ENCODE data around the gene KDM4D. TPM values are rescaled to one million over a fixed set of nuclear protein-coding genes. Genes with fewer than 3 reads are reported as not detected.
"Not testable (repeated sequence)": the region's sequence is repeated elsewhere in the genome, so short reads cannot be mapped to it uniquely, and the experiment has no call there.

The KDM4D gene
- polyA plus RNA-seq, 1 of the 3 experiments (the other 2 are of a cell fraction): 1.2 TPM

GRCh38 chr11:95035316-95035715 lies 61.8 kb downstream of the KDM4D start:
- Histone ChIP-seq H3K36me3 (replicated peaks in 1 of 2; ENCODE audit: control insufficient read depth in 1 of 2, insufficient read depth in 2 of 2, low read length in 1 of 2) (no peaks in the 10 kb centered on the region), H3K79me2 (ENCODE audit: insufficient read depth) (no peaks in the 10 kb centered on the region), H3K4me3 (ENCODE audit: low read depth in 2 of 2, low read length in 1 of 2) (no peak overlapping the region), H3K27me3 (ENCODE audit: insufficient read depth) (no peaks in the 10 kb centered on the region), H3K4me2 (no peak overlapping the region), H3K9me3 (no peaks in the 10 kb centered on the region), H3F3A (replicated peaks; ENCODE audit: insufficient read depth) (no peaks in the 10 kb centered on the region), H4K20me1 (ENCODE audit: insufficient read depth) (no peaks in the 10 kb centered on the region), H2AFZ (ENCODE audit: low read depth) (no peak overlapping the region), H3K27ac (ENCODE audit: low read depth in 2 of 2, low read length in 1 of 2) (no peak overlapping the region), H3K9me2 (no peaks in the 10 kb centered on the region), H3K9ac (no peak overlapping the region), H3K4me1 (ENCODE audit: control insufficient read depth in 1 of 2, insufficient read depth in 2 of 2, low read depth in 1 of 2, low read length in 1 of 2) (no peaks in the 10 kb centered on the region; a peak in 1 of 4 replicates)
- ChIA-PET CTCF (no interaction called here), POLR2A (no interaction called here)
- WGBS (ENCODE audit: low lambda C conversion rate): 40% methylated on average over 2 of the region's 2 CpGs
- TF ChIP-seq FOXJ3 (CRISPR knock-in tag; IDR thresholded peaks at IDR 0.05) (no peak), RXRA (IDR thresholded peaks at IDR 0.05; ENCODE audit: borderline replicate concordance, low read depth) (no peak), TAF1 (IDR thresholded peaks at IDR 0.05; ENCODE audit: borderline replicate concordance, low read depth, low read length) (no peak), NFIC (IDR thresholded peaks at IDR 0.05; ENCODE audit: borderline replicate concordance) (no peak), RAD21 (IDR thresholded peaks at IDR 0.05; ENCODE audit: low read length) (no peak)
- DNase-seq: no peak

GRCh38 chr11:95037356-95038035 lies 64.0 kb downstream of the KDM4D start:
- H3F3A ChIP-seq (replicated peaks; ENCODE audit: insufficient read depth); CTCF ChIA-PET; H3K27ac ChIP-seq (ENCODE audit: low read depth in 2 of 2, low read length in 1 of 2); H3K36me3 ChIP-seq (replicated peaks in 1 of 2; ENCODE audit: control insufficient read depth in 1 of 2, insufficient read depth in 2 of 2, low read length in 1 of 2); H4K20me1 ChIP-seq (ENCODE audit: insufficient read depth); H3K27me3 ChIP-seq (ENCODE audit: insufficient read depth); H3K9me3 ChIP-seq; H3K79me2 ChIP-seq (ENCODE audit: insufficient read depth); POLR2A ChIA-PET; H2AFZ ChIP-seq (ENCODE audit: low read depth); H3K9ac ChIP-seq; H3K4me1 ChIP-seq (ENCODE audit: control insufficient read depth in 1 of 2, insufficient read depth in 2 of 2, low read depth in 1 of 2, low read length in 1 of 2); H3K4me3 ChIP-seq (ENCODE audit: low read depth in 2 of 2, low read length in 1 of 2); H3K4me2 ChIP-seq; H3K9me2 ChIP-seq; DNase-seq: not testable (repeated sequence)
- 91% methylated on average over 61 of the region's 71 CpGs for WGBS (ENCODE audit: low lambda C conversion rate)

- Histone ChIP-seq H3K27ac (ENCODE audit: low read depth in 2 of 2, low read length in 1 of 2) (no peak overlapping the region), H3K9me3 (no peaks in the 10 kb centered on the region), H3K4me1 (ENCODE audit: control insufficient read depth in 1 of 2, insufficient read depth in 2 of 2, low read depth in 1 of 2, low read length in 1 of 2) (no peaks in the 10 kb centered on the region), H3K9ac (no peak overlapping the region), H3K79me2 (ENCODE audit: insufficient read depth) (no peaks in the 10 kb centered on the region), H3K27me3 (ENCODE audit: insufficient read depth) (peaks cover 14% of the 10 kb centered on the region), H3K4me2 (no peak overlapping the region), H2AFZ (ENCODE audit: low read depth) (no peak overlapping the region), H3K9me2 (no peaks in the 10 kb centered on the region), H3K36me3 (replicated peaks in 1 of 2; ENCODE audit: control insufficient read depth in 1 of 2, insufficient read depth in 2 of 2, low read length in 1 of 2) (no peaks in the 10 kb centered on the region), H3F3A (replicated peaks; ENCODE audit: insufficient read depth) (no peaks in the 10 kb centered on the region), H4K20me1 (ENCODE audit: insufficient read depth) (no peaks in the 10 kb centered on the region), H3K4me3 (ENCODE audit: low read depth in 2 of 2, low read length in 1 of 2) (no peak overlapping the region)
- POLR2A ChIA-PET: no interaction called here
- no peak for DNase-seq
- TF ChIP-seq EZH2phosphoT487 (IDR thresholded peaks at IDR 0.05; ENCODE audit: borderline replicate concordance, low read depth) (no peak), YY1 (IDR thresholded peaks at IDR 0.05; ENCODE audit: low read depth) (no peak), TCF12 (IDR thresholded peaks at IDR 0.05) (no peak), TEAD4 (IDR thresholded peaks at IDR 0.05; ENCODE audit: borderline replicate concordance, insufficient read depth) (no peak), RXRA (IDR thresholded peaks at IDR 0.05; ENCODE audit: borderline replicate concordance, low read depth) (no peak), TAF1 (IDR thresholded peaks at IDR 0.05; ENCODE audit: borderline replicate concordance, low read depth, low read length) (no peak), MXI1 (IDR thresholded peaks at IDR 0.05; ENCODE audit: low read depth, low read length) (no peak), MEF2A (IDR thresholded peaks at IDR 0.05; ENCODE audit: borderline replicate concordance, low read depth) (no peak), SMC3 (IDR thresholded peaks at IDR 0.05; ENCODE audit: low read depth, low read length) (no peak), FOSL2 (IDR thresholded peaks at IDR 0.05; ENCODE audit: borderline replicate concordance, low read depth) (no peak), EP300 (IDR thresholded peaks at IDR 0.05; ENCODE audit: borderline replicate concordance in 1 of 2, low read depth in 1 of 2, low read length in 1 of 2) (no peak), USF1 (IDR thresholded peaks at IDR 0.05; ENCODE audit: borderline replicate concordance, low read depth) (no peak), JUND (IDR thresholded peaks at IDR 0.05) (no peak), PBX3 (IDR thresholded peaks at IDR 0.05) (no peak), SIN3A (IDR thresholded peaks at IDR 0.05; ENCODE audit: borderline replicate concordance, low read depth, low read length) (no peak), RAD21 (IDR thresholded peaks at IDR 0.05; ENCODE audit: low read length) (no peak), GABPA (IDR thresholded peaks at IDR 0.05; ENCODE audit: low read depth) (no peak), RFX5 (IDR thresholded peaks at IDR 0.05; ENCODE audit: low read length) (no peak), CTCF (IDR thresholded peaks at IDR 0.05) (no peak)
- CTCF ChIA-PET: no interaction called here
- WGBS (ENCODE audit: low lambda C conversion rate): 84% methylated on average over 1 of the region's 1 CpG
These were observed 68.7 kb downstream of the KDM4D start for GRCh38 chr11:95042239-95042638.

Measured in SK-N-SH (cell line).